ENCODE measurements around the gene PRKAR1B.

- no peak for TF ChIP-seq GATA2 (IDR thresholded peaks at IDR 0.05; ENCODE audit: low read depth, low read length)
- no peak for TF ChIP-seq GATA3 (IDR thresholded peaks at IDR 0.05; ENCODE audit: low read depth, low read length)
Measured at GRCh38 chr7:610141-610530, 116.9 kb downstream of the PRKAR1B start.

All from SH-SY5Y (cell line).